ENCODE data around the gene CRK.

GRCh38 chr17:1473170-1473569 lies 17.1 kb upstream of the CRK start:
- no peak for TF ChIP-seq CTCF (IDR thresholded peaks at IDR 0.05)
- no peak for TF ChIP-seq POLR2AphosphoS5 (IDR thresholded peaks at IDR 0.05)
- no peak for TF ChIP-seq POLR2A (IDR thresholded peaks at IDR 0.05)
- TF ChIP-seq EP300 (IDR thresholded peaks at IDR 0.05), result no peak

All from stomach (tissue), 4 donors.